ENCODE measurements around the gene SRRM3.
"Not testable (repeated sequence)": the region's sequence is repeated elsewhere in the genome, so short reads cannot be mapped to it uniquely, and the experiment has no call there.

SRRM3 gene

GRCh38 chr7:76201732-76202665 lies at the start of gene SRRM3:
Gene SRRM3 (plus strand): TSS chr7:76201896. CDS start chr7:76235067, 33,171 bp downstream.
- peak; percentile 93 for DNase-seq

- no peak for DNase-seq
These were observed 49.8 kb upstream of the SRRM3 start for GRCh38 chr7:76151932-76152331.

- not testable (repeated sequence) for DNase-seq
These were observed 48.0 kb upstream of the SRRM3 start for GRCh38 chr7:76153571-76154230.

- DNase-seq: no peak
These were observed 45.8 kb upstream of the SRRM3 start for GRCh38 chr7:76155938-76156337.

- not testable (repeated sequence) for DNase-seq
These were observed 44.6 kb upstream of the SRRM3 start for GRCh38 chr7:76156992-76157685.

- DNase-seq: not testable (repeated sequence)
These were observed 43.3 kb upstream of the SRRM3 start for GRCh38 chr7:76158416-76158815.

- not testable (repeated sequence) for DNase-seq
These were observed 39.1 kb upstream of the SRRM3 start for GRCh38 chr7:76162416-76163170.

GRCh38 chr7:76163812-76164211 lies 37.9 kb upstream of the SRRM3 start:
- peak; percentile 92 for DNase-seq

- no peak for DNase-seq
These were observed 36.4 kb upstream of the SRRM3 start for GRCh38 chr7:76165106-76165972.

GRCh38 chr7:76165973-76166403 lies 35.7 kb upstream of the SRRM3 start:
- no peak for DNase-seq

- peak; percentile 99 for DNase-seq
These were observed 35.1 kb upstream of the SRRM3 start for GRCh38 chr7:76166404-76167255.

GRCh38 chr7:76173566-76174205 lies 28.0 kb upstream of the SRRM3 start:
- no peak for DNase-seq

- not testable (repeated sequence) for DNase-seq
These were observed 24.7 kb upstream of the SRRM3 start for GRCh38 chr7:76176951-76177350.

GRCh38 chr7:76179686-76180085 lies 22.0 kb upstream of the SRRM3 start:
- no peak for DNase-seq

- no peak for DNase-seq
These were observed 19.3 kb upstream of the SRRM3 start for GRCh38 chr7:76182225-76182960.

- DNase-seq: no peak
These were observed 16.4 kb upstream of the SRRM3 start for GRCh38 chr7:76185187-76185896.

- DNase-seq: no peak
These were observed 14.4 kb upstream of the SRRM3 start for GRCh38 chr7:76187272-76187671.

- no peak for DNase-seq
These were observed 12.4 kb upstream of the SRRM3 start for GRCh38 chr7:76189276-76189675.
